Transverse colon (tissue), 3 donors: ENCODE data around the gene OR6M1.

Source experiments
- CTCF ChIP-seq, 5 experiments: fragments of 200-600 bp in 3 of 5; fragments of 450-650 bp in 2 of 5; sonication (generic) in 3 of 5; IDR thresholded peaks; 1 replicate in 2 of 5; 2 replicates in 3 of 5; pipeline ENCODE4 v1.5.1; 2016 to 2017; ENCODE audit warnings: antibody characterized with exemption in 5 of 5, inconsistent platforms in 3 of 5, mild to moderate bottlenecking in 2 of 5, moderate library complexity in 1 of 5
- POLR2A ChIP-seq: fragments of 450-650 bp; IDR thresholded peaks from one replicate; pipeline ENCODE4 v1.6.1; 2016; ENCODE audit warnings: antibody characterized with exemption, mild to moderate bottlenecking, moderate library complexity

GRCh38 chr11:123760894-123761293 is 45.3 kb downstream of the OR6M1 start:
- TF ChIP-seq CTCF (IDR thresholded peaks at IDR 0.05), result no peak
- TF ChIP-seq POLR2A, result no peak
